Measurements from ENCODE around the gene CYBRD1.

The CYBRD1 gene

GRCh38 chr2:171568089-171568488 is 45.8 kb downstream of the CYBRD1 start:
- H3K9me3 ChIP-seq: no peaks in the 10 kb centered on the region
- TF ChIP-seq Cebpa-rat (IDR thresholded peaks at IDR 0.05): no peak
- no peaks in the 10 kb centered on the region for H3K36me3 ChIP-seq
- H4K20me1 ChIP-seq: no peaks in the 10 kb centered on the region
- H3K4me2 ChIP-seq: no peak overlapping the region
- no peaks in the 10 kb centered on the region for H3K4me1 ChIP-seq
- no peak overlapping the region for H3K4me3 ChIP-seq
- no peak overlapping the region for H3K9ac ChIP-seq
- H3K27ac ChIP-seq: no peak overlapping the region
- H3K27me3 ChIP-seq: no peaks in the 10 kb centered on the region

- H3K4me3 ChIP-seq: no peak overlapping the region
- H3K9ac ChIP-seq: no peak overlapping the region
- no peak for TF ChIP-seq Cebpa-rat (IDR thresholded peaks at IDR 0.05)
- H3K27me3 ChIP-seq: no peaks in the 10 kb centered on the region
- no peak overlapping the region for H3K27ac ChIP-seq
- no peak overlapping the region for H3K4me2 ChIP-seq
- H3K36me3 ChIP-seq: no peaks in the 10 kb centered on the region
- no peaks in the 10 kb centered on the region for H4K20me1 ChIP-seq
- H3K4me1 ChIP-seq: no peaks in the 10 kb centered on the region
- no peaks in the 10 kb centered on the region for H3K9me3 ChIP-seq
These were observed 49.4 kb downstream of the CYBRD1 start for GRCh38 chr2:171571721-171572120.

- Histone ChIP-seq H3K4me3 (no peak overlapping the region), H4K20me1 (no peaks in the 10 kb centered on the region), H3K27me3 (no peaks in the 10 kb centered on the region), H3K36me3 (no peaks in the 10 kb centered on the region), H3K9ac (no peak overlapping the region), H3K27ac (no peak overlapping the region), H3K4me1 (no peaks in the 10 kb centered on the region), H3K9me3 (no peaks in the 10 kb centered on the region), H3K4me2 (no peak overlapping the region)
- TF ChIP-seq Cebpa-rat (IDR thresholded peaks at IDR 0.05): no peak
These were observed 52.0 kb downstream of the CYBRD1 start for GRCh38 chr2:171574149-171574795.

- Histone ChIP-seq H3K9me3 (no peaks in the 10 kb centered on the region), H3K4me3 (no peak overlapping the region), H3K27ac (no peak overlapping the region), H3K9ac (no peak overlapping the region), H4K20me1 (no peaks in the 10 kb centered on the region), H3K36me3 (no peaks in the 10 kb centered on the region), H3K4me2 (no peak overlapping the region), H3K4me1 (no peaks in the 10 kb centered on the region), H3K27me3 (no peaks in the 10 kb centered on the region)
- TF ChIP-seq Cebpa-rat (IDR thresholded peaks at IDR 0.05): no peak
These were observed 53.3 kb downstream of the CYBRD1 start for GRCh38 chr2:171575606-171576005.

DNA sequence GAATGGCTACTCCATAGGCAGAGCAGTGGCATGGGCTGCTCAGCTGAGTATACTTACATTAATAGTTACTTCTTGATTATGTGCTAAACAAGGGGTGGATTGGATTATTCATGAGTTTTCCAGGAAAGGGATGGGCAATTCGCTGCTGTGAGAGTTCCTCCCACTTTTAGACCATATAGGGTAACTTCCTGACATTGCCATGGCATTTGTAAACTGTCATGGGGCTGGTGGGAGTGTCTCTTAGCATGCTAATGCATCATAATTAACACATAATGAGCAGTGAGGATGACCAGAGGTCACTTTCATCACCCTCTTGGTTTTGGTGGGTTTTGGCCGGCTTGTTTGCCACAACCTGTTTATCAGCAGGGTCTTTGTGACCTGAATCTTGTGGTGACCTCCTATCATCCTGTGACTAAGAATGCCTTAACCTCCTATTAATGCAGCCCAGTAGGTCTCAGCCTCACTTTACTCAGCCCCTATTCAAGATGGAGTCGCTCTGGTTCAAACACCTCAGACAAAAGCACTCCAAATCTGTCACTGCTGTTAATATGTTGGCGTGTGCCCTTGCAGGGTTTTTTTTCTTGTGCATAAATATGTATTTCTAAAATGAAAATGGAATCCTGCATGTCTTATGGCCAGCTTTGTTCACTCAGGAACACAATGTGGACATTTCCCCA is 56.0 kb downstream of the CYBRD1 start:
- Histone ChIP-seq H4K20me1 (no peaks in the 10 kb centered on the region), H3K27ac (no peak overlapping the region), H3K9me3 (no peaks in the 10 kb centered on the region), H3K4me2 (no peak overlapping the region), H3K9ac (no peak overlapping the region), H3K4me3 (no peak overlapping the region), H3K36me3 (no peaks in the 10 kb centered on the region), H3K4me1 (no peaks in the 10 kb centered on the region), H3K27me3 (no peaks in the 10 kb centered on the region)
- no peak for TF ChIP-seq Cebpa-rat (IDR thresholded peaks at IDR 0.05)

DNA sequence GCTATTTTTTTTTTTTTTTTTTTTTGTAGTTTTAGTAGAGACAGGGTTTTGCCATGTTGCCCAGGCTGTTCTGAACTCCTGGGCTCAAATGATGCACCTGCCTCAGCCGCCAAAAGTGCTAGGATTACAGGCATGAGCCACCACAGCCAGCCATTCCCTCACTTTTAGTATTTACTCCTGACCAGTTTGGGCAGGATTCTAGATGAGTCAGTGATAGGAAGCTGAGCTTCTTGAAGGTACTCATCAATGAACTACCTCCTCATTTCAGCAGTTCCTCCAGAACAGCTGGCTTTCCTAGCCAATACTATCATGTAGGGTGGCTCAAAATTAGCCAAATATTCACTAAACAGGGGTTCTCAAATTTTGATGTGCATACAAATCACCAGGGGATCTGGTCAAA is 57.2 kb downstream of the CYBRD1 start:
- no peaks in the 10 kb centered on the region for H4K20me1 ChIP-seq
- TF ChIP-seq Cebpa-rat (IDR thresholded peaks at IDR 0.05): no peak
- H3K4me1 ChIP-seq: no peaks in the 10 kb centered on the region
- no peak overlapping the region for H3K4me3 ChIP-seq
- no peaks in the 10 kb centered on the region for H3K36me3 ChIP-seq
- H3K4me2 ChIP-seq: no peak overlapping the region
- H3K9me3 ChIP-seq: no peaks in the 10 kb centered on the region
- H3K27me3 ChIP-seq: no peaks in the 10 kb centered on the region
- no peak overlapping the region for H3K27ac ChIP-seq
- no peak overlapping the region for H3K9ac ChIP-seq

GRCh38 chr2:171583566-171583965 is 61.3 kb downstream of the CYBRD1 start:
- H3K4me1 ChIP-seq: no peaks in the 10 kb centered on the region
- no peaks in the 10 kb centered on the region for H3K9me3 ChIP-seq
- no peak overlapping the region for H3K4me2 ChIP-seq
- no peaks in the 10 kb centered on the region for H4K20me1 ChIP-seq
- TF ChIP-seq Cebpa-rat (IDR thresholded peaks at IDR 0.05): no peak
- H3K27ac ChIP-seq: no peak overlapping the region
- H3K27me3 ChIP-seq: no peaks in the 10 kb centered on the region
- no peak overlapping the region for H3K9ac ChIP-seq
- H3K36me3 ChIP-seq: no peaks in the 10 kb centered on the region
- H3K4me3 ChIP-seq: no peak overlapping the region

DNA sequence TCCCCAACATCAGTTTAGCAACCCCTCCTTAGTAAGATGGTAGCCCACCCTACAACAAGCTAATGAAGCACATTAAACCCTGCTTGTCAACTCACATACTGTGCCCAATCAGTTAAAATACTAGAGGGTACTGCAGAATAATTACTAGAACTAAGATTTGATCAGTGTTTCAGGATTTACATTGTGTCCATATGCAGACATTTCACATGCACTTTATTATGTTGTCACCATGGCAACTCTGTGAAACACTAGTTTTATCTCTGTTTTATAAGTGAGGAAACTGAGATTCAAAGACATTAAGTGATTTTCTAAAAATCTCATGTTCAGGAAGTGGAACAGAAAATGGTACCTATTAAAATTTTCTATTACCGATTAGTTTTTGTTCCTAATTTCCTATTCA is 61.7 kb downstream of the CYBRD1 start:
- H3K27ac ChIP-seq: no peak overlapping the region
- H3K4me1 ChIP-seq: no peaks in the 10 kb centered on the region
- H4K20me1 ChIP-seq: no peaks in the 10 kb centered on the region
- no peaks in the 10 kb centered on the region for H3K9me3 ChIP-seq
- no peak for TF ChIP-seq Cebpa-rat (IDR thresholded peaks at IDR 0.05)
- no peak overlapping the region for H3K4me2 ChIP-seq
- no peak overlapping the region for H3K4me3 ChIP-seq
- no peak overlapping the region for H3K9ac ChIP-seq
- H3K27me3 ChIP-seq: no peaks in the 10 kb centered on the region
- H3K36me3 ChIP-seq: no peaks in the 10 kb centered on the region

- no peak overlapping the region for H3K9ac ChIP-seq
- H3K36me3 ChIP-seq: no peaks in the 10 kb centered on the region
- no peak for TF ChIP-seq Cebpa-rat (IDR thresholded peaks at IDR 0.05)
- no peak overlapping the region for H3K4me2 ChIP-seq
- H3K4me1 ChIP-seq: no peaks in the 10 kb centered on the region
- H3K27ac ChIP-seq: no peak overlapping the region
- no peaks in the 10 kb centered on the region for H4K20me1 ChIP-seq
- peaks cover 11% of the 10 kb centered on the region for H3K9me3 ChIP-seq
- H3K4me3 ChIP-seq: no peak overlapping the region
- H3K27me3 ChIP-seq: no peaks in the 10 kb centered on the region
These were observed 64.9 kb downstream of the CYBRD1 start for GRCh38 chr2:171587132-171587531.

GRCh38 chr2:171587567-171587966 is 65.3 kb downstream of the CYBRD1 start:
- no peaks in the 10 kb centered on the region for H3K36me3 ChIP-seq
- peaks cover 11% of the 10 kb centered on the region for H3K9me3 ChIP-seq
- H3K4me2 ChIP-seq: no peak overlapping the region
- no peaks in the 10 kb centered on the region for H4K20me1 ChIP-seq
- H3K27ac ChIP-seq: no peak overlapping the region
- no peak overlapping the region for H3K4me3 ChIP-seq
- no peaks in the 10 kb centered on the region for H3K27me3 ChIP-seq
- no peaks in the 10 kb centered on the region for H3K4me1 ChIP-seq
- no peak for TF ChIP-seq Cebpa-rat (IDR thresholded peaks at IDR 0.05)
- H3K9ac ChIP-seq: no peak overlapping the region
